A673 (cell line): ENCODE measurements around the gene CERS5.

Experiments
- CTCF ChIP-seq: fragments of 300-800, 200-600 bp; sonication (generic); conservative IDR thresholded peaks from 2 replicates; pipeline ENCODE4 v1.5.1; 2017; ENCODE audit warnings: low read depth, mild to moderate bottlenecking, antibody characterized with exemption, low read length, moderate library complexity, mixed read lengths
- EZH2 ChIP-seq: fragments of 200-600 bp; sonication (generic); IDR thresholded peaks from 2 replicates; pipeline ENCODE4 v1.6.1; 2017; ENCODE audit warnings: borderline replicate concordance, low read depth, mild to moderate bottlenecking, mixed read lengths, antibody characterized with exemption, low read length; ENCODE audit not compliant: poor library complexity, severe bottlenecking

DNA sequence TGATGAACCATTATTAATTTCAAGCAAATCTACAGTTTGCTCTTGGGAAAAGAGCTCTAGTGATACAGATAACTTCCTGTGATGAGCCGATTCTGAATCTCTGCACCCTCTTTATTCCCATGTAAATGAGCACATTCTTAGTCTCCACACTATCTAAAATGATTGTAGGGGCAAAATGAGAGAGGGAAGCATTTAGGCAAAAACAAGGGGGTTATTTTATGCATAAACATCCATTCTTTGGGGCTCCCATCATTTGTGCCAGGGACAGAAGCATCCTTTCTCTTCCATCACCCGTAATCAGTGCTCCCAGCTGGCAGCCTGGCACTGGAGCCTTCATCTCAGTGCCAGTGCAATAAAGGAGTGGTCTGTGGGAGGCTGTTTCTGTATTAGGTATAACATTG, 65.0 kb downstream of the CERS5 start:
- no peak for TF ChIP-seq CTCF
- TF ChIP-seq EZH2 = no peak
